ENCODE measurements around the gene ETS2.

DNA sequence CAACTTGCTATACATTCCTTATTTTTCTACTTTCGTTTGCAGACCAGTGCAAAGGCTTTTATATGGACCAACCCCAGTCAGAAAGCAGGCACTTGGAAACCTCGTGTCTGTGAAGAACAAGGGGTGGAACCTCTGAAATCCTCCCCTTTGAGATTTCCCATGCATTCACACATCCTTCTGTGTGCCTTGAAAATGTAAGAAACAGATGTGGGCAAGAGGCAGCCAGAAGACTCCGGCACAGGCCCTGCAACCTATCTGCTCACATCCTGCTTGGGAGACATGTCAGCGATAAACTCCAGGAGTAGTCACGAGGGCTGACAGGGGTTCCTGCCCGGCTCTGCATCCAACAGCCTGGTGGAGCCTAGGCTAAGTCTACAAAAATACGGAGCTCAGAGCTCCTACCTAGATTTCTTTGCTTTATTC lies 42.5 kb downstream of the ETS2 start:
- TF ChIP-seq EZH2phosphoT487 (conservative IDR thresholded peaks at IDR 0.05; ENCODE audit: low read length), result no peak
- TF ChIP-seq, protein P1, sequence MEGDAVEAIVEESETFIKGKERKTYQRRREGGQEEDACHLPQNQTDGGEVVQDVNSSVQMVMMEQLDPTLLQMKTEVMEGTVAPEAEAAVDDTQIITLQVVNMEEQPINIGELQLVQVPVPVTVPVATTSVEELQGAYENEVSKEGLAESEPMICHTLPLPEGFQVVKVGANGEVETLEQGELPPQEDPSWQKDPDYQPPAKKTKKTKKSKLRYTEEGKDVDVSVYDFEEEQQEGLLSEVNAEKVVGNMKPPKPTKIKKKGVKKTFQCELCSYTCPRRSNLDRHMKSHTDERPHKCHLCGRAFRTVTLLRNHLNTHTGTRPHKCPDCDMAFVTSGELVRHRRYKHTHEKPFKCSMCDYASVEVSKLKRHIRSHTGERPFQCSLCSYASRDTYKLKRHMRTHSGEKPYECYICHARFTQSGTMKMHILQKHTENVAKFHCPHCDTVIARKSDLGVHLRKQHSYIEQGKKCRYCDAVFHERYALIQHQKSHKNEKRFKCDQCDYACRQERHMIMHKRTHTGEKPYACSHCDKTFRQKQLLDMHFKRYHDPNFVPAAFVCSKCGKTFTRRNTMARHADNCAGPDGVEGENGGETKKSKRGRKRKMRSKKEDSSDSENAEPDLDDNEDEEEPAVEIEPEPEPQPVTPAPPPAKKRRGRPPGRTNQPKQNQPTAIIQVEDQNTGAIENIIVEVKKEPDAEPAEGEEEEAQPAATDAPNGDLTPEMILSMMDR (IDR thresholded peaks at IDR 0.05; ENCODE audit: insufficient read depth, low read length, poor library complexity, severe bottlenecking), result no peak
